Spleen (tissue), 11 donors: ENCODE measurements around the gene VPS18. TPM values are rescaled to one million over a fixed set of nuclear protein-coding genes. Genes with fewer than 3 reads are reported as not detected.
A peak's percentile ranks its signal among the peaks of the same experiment; 100 is the strongest.

ENCODE experiments used
- DNase-seq: peaks from one replicate; pipeline ENCODE4 v3.0.0-alpha.2; 2020
- H3K27ac ChIP-seq, 8 donors: fragments of 200-600 bp; sonication (generic) in 7 of 8; 1 replicate in 4 of 8; 2 replicates in 4 of 8; pipeline versions ENCODE4 v1.5.0 to v1.8.0; 2016 to 2021; ENCODE audit warnings: inconsistent platforms in 4 of 8, mild to moderate bottlenecking in 4 of 8, moderate library complexity in 1 of 8
- H3K27me3 ChIP-seq, 7 donors: fragments of 200-600 bp; sonication (generic) in 6 of 7; replicated peaks in 1 of 7; 1 replicate in 4 of 7; 2 replicates in 3 of 7; pipeline versions ENCODE4 v1.5.0 to v1.8.0; 2016 to 2021; ENCODE audit warnings: inconsistent platforms in 3 of 7, mild to moderate bottlenecking in 1 of 7
- H3K36me3 ChIP-seq, 6 donors: fragments of 200-600 bp; sonication (generic) in 5 of 6; 1 replicate in 4 of 6; 2 replicates in 2 of 6; pipeline versions ENCODE4 v1.5.0 to v1.8.0; 2016 to 2021; ENCODE audit warnings: inconsistent platforms in 2 of 6
- H3K4me1 ChIP-seq, 6 donors: fragments of 200-600 bp; sonication (generic) in 5 of 6; 1 replicate in 3 of 6; 2 replicates in 3 of 6; pipeline versions ENCODE4 v1.5.0 to v1.8.0; 2016 to 2021; ENCODE audit warnings: inconsistent platforms in 3 of 6
- H3K4me3 ChIP-seq, 8 donors: fragments of 200-600 bp; sonication (generic) in 7 of 8; 1 replicate in 4 of 8; 2 replicates in 4 of 8; pipeline versions ENCODE4 v1.5.0 to v1.8.0; 2016 to 2021; ENCODE audit warnings: inconsistent platforms in 4 of 8, mild to moderate bottlenecking in 4 of 8, moderate library complexity in 2 of 8
- H3K9me3 ChIP-seq, 8 donors: fragments of 200-600 bp; sonication (generic) in 7 of 8; 1 replicate in 4 of 8; 2 replicates in 4 of 8; pipeline versions ENCODE4 v1.5.0 to v1.8.0; 2016 to 2021; ENCODE audit warnings: inconsistent platforms in 4 of 8
- POLR2A ChIP-seq, 3 donors: fragments of 450-650 bp; IDR thresholded peaks; one replicate each; pipeline ENCODE4 v1.5.1; 2017; ENCODE audit warnings: antibody characterized with exemption in 3 of 3, mild to moderate bottlenecking in 1 of 3
- POLR2AphosphoS5 ChIP-seq, 3 donors: sonication (generic); formaldehyde crosslinking; IDR thresholded peaks; one replicate each; pipeline ENCODE4 v1.5.1; 2017; ENCODE audit warnings: antibody characterized with exemption in 3 of 3
- WGBS, 5 donors: extraction: QIAGEN DNeasy Blood & Tissue Kit in 3 of 5; methylation state at CpG; one replicate each; pipeline versions ENCODE4 v1.1.5 to v1.1.7; 2013 to 2018; 5-methylcytosine and 5-hydroxymethylcytosine counted together
- intact Hi-C: fragments of 100-400 bp; cut with DNase I; formaldehyde crosslinking; loops from one replicate; pipeline ENCODE4 v1.15.0; 2023; ENCODE audit warnings: low total_unique reads
- polyA plus RNA-seq, 3 donors: library from polyadenylated mRNA; stranded (reverse); fragments of 200-250 nt; gene quantifications; one replicate each; pipeline ENCODE4 v1.2.1, GENCODE V29; 2013
- total RNA-seq, 7 donors: library from RNA; depleted of rRNA in 3 of 7; stranded (reverse); fragments of >200 nt in 3 of 7; fragmentation: NEBNext Ultra II Directional in 4 of 7; extraction: Animal tissue kit (Norgen Biotek cat#: 25700) in 4 of 7; gene quantifications; one replicate each; pipeline versions ENCODE4 v1.1.0 to v1.2.1, GENCODE V29; 2016 to 2021
- TF ChIP-seq, protein P1 (sequence below), 11 experiments: fragments of 200-600 bp in 7 of 11; fragments of 450-650 bp in 4 of 11; sonication (generic) in 4 of 11; IDR thresholded peaks in 8 of 11; conservative IDR thresholded peaks in 3 of 11; 1 replicate in 7 of 11; 2 replicates in 4 of 11; pipeline versions ENCODE4 v1.4.0 to v1.8.0; 2016 to 2021; ENCODE audit warnings: antibody characterized with exemption in 11 of 11, inconsistent platforms in 4 of 11, mild to moderate bottlenecking in 1 of 11
- donor health status: healthy with polysubstance abuse.
- donor health status: DM: no; HTN: no; CAD: no; lungs with moderate emphysema.
- donor health status: DM: no; HTN: no; CAD: no.
- donor health status: Bipolar disorder and iron deficiency.
- donor health status: healthy.
- donor health status: DM: no; HTN: no; CAD: no.
- donor health status: DM: yes; HTN: yes; CAD: no.

VPS18 gene
- total and polyA plus RNA-seq, 10 donors: 7.2 to 29.1 (median 22.3) TPM

GRCh38 chr15:40872791-40873693 is 21.2 kb upstream of the VPS18 start:
- Histone ChIP-seq H3K4me1 (peaks cover 0 to 24% (median 15%) of the 10 kb centered on the region in 6 donors), H3K9me3 (no peaks in the 10 kb centered on the region), H3K36me3 (no peaks in the 10 kb centered on the region), H3K27ac (no peak overlapping the region), H3K27me3 (peaks cover 0 to 27% (median 5%) of the 10 kb centered on the region in 7 donors), H3K4me3 (peak overlapping the region in 7 of 8 donors; percentile 49 to 85 (median 56))
- DNase-seq: no peak
- no peak for TF ChIP-seq POLR2A (IDR thresholded peaks at IDR 0.05)
- TF ChIP-seq, protein P1, sequence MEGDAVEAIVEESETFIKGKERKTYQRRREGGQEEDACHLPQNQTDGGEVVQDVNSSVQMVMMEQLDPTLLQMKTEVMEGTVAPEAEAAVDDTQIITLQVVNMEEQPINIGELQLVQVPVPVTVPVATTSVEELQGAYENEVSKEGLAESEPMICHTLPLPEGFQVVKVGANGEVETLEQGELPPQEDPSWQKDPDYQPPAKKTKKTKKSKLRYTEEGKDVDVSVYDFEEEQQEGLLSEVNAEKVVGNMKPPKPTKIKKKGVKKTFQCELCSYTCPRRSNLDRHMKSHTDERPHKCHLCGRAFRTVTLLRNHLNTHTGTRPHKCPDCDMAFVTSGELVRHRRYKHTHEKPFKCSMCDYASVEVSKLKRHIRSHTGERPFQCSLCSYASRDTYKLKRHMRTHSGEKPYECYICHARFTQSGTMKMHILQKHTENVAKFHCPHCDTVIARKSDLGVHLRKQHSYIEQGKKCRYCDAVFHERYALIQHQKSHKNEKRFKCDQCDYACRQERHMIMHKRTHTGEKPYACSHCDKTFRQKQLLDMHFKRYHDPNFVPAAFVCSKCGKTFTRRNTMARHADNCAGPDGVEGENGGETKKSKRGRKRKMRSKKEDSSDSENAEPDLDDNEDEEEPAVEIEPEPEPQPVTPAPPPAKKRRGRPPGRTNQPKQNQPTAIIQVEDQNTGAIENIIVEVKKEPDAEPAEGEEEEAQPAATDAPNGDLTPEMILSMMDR (IDR thresholded peaks at IDR 0.05 in 8 of 11, conservative IDR thresholded peaks at IDR 0.05 in 3 of 11): no peak
- TF ChIP-seq POLR2AphosphoS5 (IDR thresholded peaks at IDR 0.05): no peak
- 66 to 74% (median 66%) methylated on average over 30 to 33 of the region's 33 CpGs for WGBS, 5 donors
- intact Hi-C loops: no loop called here

GRCh38 chr15:40873694-40874561 is 20.3 kb upstream of the VPS18 start, which contains the start of gene RHOV:
TSS of gene RHOV (minus strand) at chr15:40874234. CDS start at chr15:40874139, 95 bp downstream.
- no peaks in the 10 kb centered on the region for H3K36me3 ChIP-seq
- DNase-seq: peak; percentile 86
- peaks cover 0 to 27% (median 5%) of the 10 kb centered on the region in 7 donors for H3K27me3 ChIP-seq
- H3K4me1 ChIP-seq: peaks cover 0 to 24% (median 15%) of the 10 kb centered on the region in 6 donors
- intact Hi-C loops: no loop called here
- peak within 1 kb of the TSS; percentile 49 to 85 (median 56) for H3K4me3 ChIP-seq
- no peaks in the 10 kb centered on the region for H3K9me3 ChIP-seq
- no peak within 1 kb of the TSS for H3K27ac ChIP-seq
- no peak for TF ChIP-seq POLR2A (IDR thresholded peaks at IDR 0.05)
- TF ChIP-seq, protein P1 (IDR thresholded peaks at IDR 0.05 in 8 of 11, conservative IDR thresholded peaks at IDR 0.05 in 3 of 11): peak in 4 of 11 experiments; percentile 28 to 38 (median 35)
- peak in 1 of 3 donors; percentile 51 for TF ChIP-seq POLR2AphosphoS5 (IDR thresholded peaks at IDR 0.05)
- 0 to 1% (median 1%) methylated on average over 14 to 74 of the region's 74 CpGs for WGBS, 5 donors

- Histone ChIP-seq H3K9me3 (no peaks in the 10 kb centered on the region), H3K27me3 (peaks cover 0 to 27% (median 5%) of the 10 kb centered on the region in 7 donors), H3K4me1 (peaks cover 0 to 24% (median 15%) of the 10 kb centered on the region in 6 donors), H3K27ac (no peak overlapping the region), H3K36me3 (no peaks in the 10 kb centered on the region), H3K4me3 (no peak overlapping the region)
- DNase-seq: no peak
- 79 to 85% (median 83%) methylated on average over 6 of the region's 6 CpGs for WGBS, 5 donors
- TF ChIP-seq, protein P1 (IDR thresholded peaks at IDR 0.05 in 8 of 11, conservative IDR thresholded peaks at IDR 0.05 in 3 of 11): no peak
- TF ChIP-seq POLR2A (IDR thresholded peaks at IDR 0.05) (no peak), POLR2AphosphoS5 (IDR thresholded peaks at IDR 0.05) (no peak)
- intact Hi-C loops: no loop called here
These were observed 18.1 kb upstream of the VPS18 start for GRCh38 chr15:40875991-40876730.
